SK-N-SH (cell line): Measurements from ENCODE around the gene LUC7L3. TPM values are rescaled to one million over a fixed set of nuclear protein-coding genes. Genes with fewer than 3 reads are reported as not detected.

Experiments
- CTCF ChIA-PET: fragments of 300-600, 350-600 bp; formaldehyde crosslinking; extraction: SDS; loops from one replicate; lab custom pipeline; 2021; lab: Yijun Ruan, JAX
- POLR2A ChIA-PET: fragments of 350-600 bp; sonication (Branson Sonifier 250); formaldehyde crosslinking; extraction: SDS; loops from one replicate; lab custom pipeline; 2020; ENCODE audit warnings: antibody characterized with exemption, inconsistent platforms; lab: Yijun Ruan, JAX
- DNase-seq: peaks from one replicate; pipeline ENCODE4 v3.0.0; 2012
- H2AFZ ChIP-seq: fragments of 200-600 bp; sonication (generic); 2 replicates; pipeline ENCODE4 v1.8.1; 2016; ENCODE audit warnings: antibody characterized with exemption, mild to moderate bottlenecking, low read depth
- H3F3A ChIP-seq: fragments of 200-600 bp; sonication (generic); replicated peaks from 2 replicates; pipeline ENCODE3; 2016; ENCODE audit warnings: antibody characterized with exemption, mild to moderate bottlenecking; ENCODE audit not compliant: insufficient read depth
- H3K27ac ChIP-seq, 2 experiments: fragments of 200-500 bp in 1 of 2; fragments of 200-600 bp in 1 of 2; sonication (Bioruptor generic) in 1 of 2; sonication (generic), shearing (Covaris generic) in 1 of 2; 2 replicates each; pipeline versions ENCODE4 v1.5.1 to v1.6.1; 2014 to 2016; ENCODE audit warnings: low read depth in 2 of 2, inconsistent platforms in 1 of 2, low read length in 1 of 2, mild to moderate bottlenecking in 1 of 2, mixed read lengths in 1 of 2
- H3K27me3 ChIP-seq: fragments of 200-600 bp; sonication (generic), shearing (Covaris generic); 2 replicates; pipeline ENCODE4 v1.6.1; 2016; ENCODE audit warnings: mixed run types; ENCODE audit not compliant: insufficient read depth
- H3K36me3 ChIP-seq, 2 experiments: fragments of 200-500 bp in 1 of 2; fragments of 200-600 bp in 1 of 2; sonication (Bioruptor generic) in 1 of 2; sonication (generic) in 1 of 2; replicated peaks in 1 of 2; 2 replicates each; pipeline versions ENCODE3 to v1.5.1; 2014 to 2016; ENCODE audit warnings: low read length in 1 of 2, mild to moderate bottlenecking in 1 of 2; ENCODE audit not compliant: insufficient read depth in 2 of 2, control insufficient read depth in 1 of 2
- H3K4me1 ChIP-seq, 2 experiments: fragments of 200-500 bp in 1 of 2; fragments of 200-600 bp in 1 of 2; sonication (Bioruptor generic) in 1 of 2; sonication (generic), shearing (Covaris generic) in 1 of 2; 2 replicates each; pipeline versions ENCODE4 v1.5.1 to v1.6.1; 2014 to 2016; ENCODE audit warnings: low read depth in 1 of 2, low read length in 1 of 2, mixed run types in 1 of 2; ENCODE audit not compliant: insufficient read depth in 2 of 2, control insufficient read depth in 1 of 2
- H3K4me2 ChIP-seq: fragments of 200-600 bp; sonication (generic), shearing (Covaris generic); 2 replicates; pipeline ENCODE4 v1.6.1; 2017; ENCODE audit warnings: mixed run types
- H3K4me3 ChIP-seq, 2 experiments: fragments of 200-500 bp in 1 of 2; fragments of 200-600 bp in 1 of 2; sonication (Bioruptor generic) in 1 of 2; sonication (generic), shearing (Covaris generic) in 1 of 2; 2 replicates each; pipeline versions ENCODE4 v1.5.1 to v1.8.1; 2014 to 2016; ENCODE audit warnings: low read depth in 2 of 2, inconsistent platforms in 1 of 2, low read length in 1 of 2, mild to moderate bottlenecking in 1 of 2, mixed read lengths in 1 of 2, moderate library complexity in 1 of 2
- H3K79me2 ChIP-seq: fragments of 200-600 bp; sonication (generic); 2 replicates; pipeline ENCODE4 v1.8.1; 2017; ENCODE audit warnings: mild to moderate bottlenecking; ENCODE audit not compliant: insufficient read depth
- H3K9ac ChIP-seq: fragments of 200-600 bp; sonication (generic); 2 replicates; pipeline ENCODE4 v1.6.1; 2017; ENCODE audit warnings: mixed run types
- H3K9me2 ChIP-seq: fragments of 200-600 bp; sonication (generic); 2 replicates; pipeline ENCODE4 v1.6.1; 2017; ENCODE audit warnings: mixed run types
- H3K9me3 ChIP-seq: fragments of 200-600 bp; sonication (generic); 2 replicates; pipeline ENCODE4 v1.6.1; 2017; ENCODE audit warnings: mixed run types, mild to moderate bottlenecking, moderate library complexity
- H4K20me1 ChIP-seq: fragments of 200-600 bp; sonication (generic); 2 replicates; pipeline ENCODE4 v1.6.1; 2017; ENCODE audit warnings: mild to moderate bottlenecking, mixed run types; ENCODE audit not compliant: insufficient read depth
- CHD2 ChIP-seq: fragments of 150-350 bp; IDR thresholded peaks from 2 replicates; pipeline ENCODE4 v1.6.1; 2018; ENCODE audit warnings: low read length; ENCODE audit not compliant: partially characterized antibody
- CTCF ChIP-seq: fragments of 200-600 bp; sonication (generic); IDR thresholded peaks from 2 replicates; pipeline ENCODE4 v1.6.1; 2017; ENCODE audit warnings: antibody characterized with exemption, mild to moderate bottlenecking, moderate library complexity
- ELF1 ChIP-seq: IDR thresholded peaks from 2 replicates; pipeline ENCODE4 v1.4.0; 2012
- EZH2phosphoT487 ChIP-seq: fragments of 200-600 bp; sonication (generic); IDR thresholded peaks from 2 replicates; pipeline ENCODE4 v1.6.1; 2017; ENCODE audit warnings: low read depth, mixed run types, mild to moderate bottlenecking, antibody characterized with exemption, moderate library complexity, borderline replicate concordance
- FOXM1 ChIP-seq: IDR thresholded peaks from 2 replicates; pipeline ENCODE4 v1.4.0; 2012; ENCODE audit warnings: low read depth, mild to moderate bottlenecking
- IRF3 ChIP-seq: fragments of 150-350 bp; IDR thresholded peaks from 2 replicates; pipeline ENCODE4 v1.6.1; 2016; ENCODE audit warnings: mild to moderate bottlenecking, low read depth, low read length
- MAX ChIP-seq: IDR thresholded peaks from 2 replicates; pipeline ENCODE4 v1.4.0; 2012; ENCODE audit warnings: low read depth
- MEF2A ChIP-seq: IDR thresholded peaks from 2 replicates; pipeline ENCODE4 v1.4.0; 2012; ENCODE audit warnings: low read depth, borderline replicate concordance
- MXI1 ChIP-seq: IDR thresholded peaks from 2 replicates; pipeline ENCODE4 v1.6.1; 2012; ENCODE audit warnings: mild to moderate bottlenecking, low read depth, low read length, improper control_type of control experiment
- NFIC ChIP-seq: IDR thresholded peaks from 2 replicates; pipeline ENCODE4 v1.4.0; 2012; ENCODE audit warnings: borderline replicate concordance
- NRF1 ChIP-seq: IDR thresholded peaks from 2 replicates; pipeline ENCODE4 v1.6.1; 2012; ENCODE audit warnings: low read depth, mild to moderate bottlenecking, low read length
- RXRA ChIP-seq: IDR thresholded peaks from 2 replicates; pipeline ENCODE4 v1.4.0; 2012; ENCODE audit warnings: low read depth, mild to moderate bottlenecking, borderline replicate concordance
- SMC3 ChIP-seq: IDR thresholded peaks from 2 replicates; pipeline ENCODE4 v1.6.1; 2012; ENCODE audit warnings: low read depth, low read length, improper control_type of control experiment
- TCF12 ChIP-seq: IDR thresholded peaks from 2 replicates; pipeline ENCODE4 v1.4.0; 2012
- USF2 ChIP-seq: fragments of 150-350 bp; IDR thresholded peaks from 2 replicates; pipeline ENCODE4 v1.6.1; 2017; ENCODE audit warnings: antibody characterized with exemption, low read length, low read depth, borderline replicate concordance
- YY1 ChIP-seq: IDR thresholded peaks from 2 replicates; pipeline ENCODE4 v1.4.0; 2012; ENCODE audit warnings: low read depth, mild to moderate bottlenecking
- WGBS: methylation state at CpG from one replicate; pipeline ENCODE4 v1.1.6; 2017; ENCODE audit warnings: low lambda C conversion rate; 5-methylcytosine and 5-hydroxymethylcytosine counted together
- polyA plus RNA-seq, 3 experiments: library from polyadenylated mRNA; depleted of rRNA; stranded (reverse); fragments of >200 nt; gene quantifications; 2 replicates each; pipeline ENCODE4 v1.2.3, GENCODE V29; 2012

LUC7L3 gene
- polyA plus RNA-seq, 1 of the 3 experiments (the other 2 are of a cell fraction): 154 TPM

- Histone ChIP-seq H3K4me1 (peaks cover 0 to 7% of the 10 kb centered on the region in 2 experiments; a peak in 1 of 4 replicates), H4K20me1 (no peaks in the 10 kb centered on the region)
- no peak for TF ChIP-seq FOXM1
- no peak for TF ChIP-seq IRF3
- TF ChIP-seq MXI1: no peak
- no peak for TF ChIP-seq MAX
- TF ChIP-seq RXRA: no peak
- no peak for TF ChIP-seq ELF1
- TF ChIP-seq CHD2: no peak
- TF ChIP-seq MEF2A: no peak
- TF ChIP-seq USF2: no peak
- TF ChIP-seq NRF1: no peak
- TF ChIP-seq CTCF: no peak
- no peak for TF ChIP-seq YY1
- no peak for TF ChIP-seq TCF12
- no peak for TF ChIP-seq SMC3
- no peak for TF ChIP-seq NFIC
- TF ChIP-seq EZH2phosphoT487: no peak
- TF ChIP-seq, all 33 proteins: peak for 0
- no peak overlapping the region for H3K4me2 ChIP-seq
- H2AFZ ChIP-seq: no peak overlapping the region
- no peaks in the 10 kb centered on the region for H3K9me2 ChIP-seq
- ChIA-PET CTCF (interaction anchor here (0.7 to 8.9 kb wide), 8 partner anchors 9 to 53 kb away, joined by 3 to 95 read pairs (median 8); no protein-coding TSS in a partner anchor), POLR2A (interaction anchor here (1.1 kb wide), 1 partner anchor 14 kb away, joined by 3 read pairs; no protein-coding TSS in a partner anchor)
- H3K9me3 ChIP-seq: no peaks in the 10 kb centered on the region
- 80% methylated on average over 9 of the region's 9 CpGs for WGBS
- no peak overlapping the region for H3K4me3 ChIP-seq
- no peaks in the 10 kb centered on the region for H3K27me3 ChIP-seq
- no peak overlapping the region for H3K9ac ChIP-seq
- H3F3A ChIP-seq: no peaks in the 10 kb centered on the region
- no peaks in the 10 kb centered on the region for H3K79me2 ChIP-seq
- no peaks in the 10 kb centered on the region for H3K36me3 ChIP-seq
- no peak overlapping the region for H3K27ac ChIP-seq
- DNase-seq: no peak
These were observed 80.2 kb downstream of the LUC7L3 start for GRCh38 chr17:50799582-50799981.
